GM19238 (cell line): ENCODE data around the gene ALB.
"Not testable (repeated sequence)": the region's sequence is repeated elsewhere in the genome, so short reads cannot be mapped to it uniquely, and the experiment has no call there.

Experiments used
- DNase-seq: peaks from one replicate; pipeline ENCODE4 v3.0.0; 2011; ENCODE audit warnings: low spot score; ENCODE audit not compliant: insufficient read length

Gene ALB

DNA sequence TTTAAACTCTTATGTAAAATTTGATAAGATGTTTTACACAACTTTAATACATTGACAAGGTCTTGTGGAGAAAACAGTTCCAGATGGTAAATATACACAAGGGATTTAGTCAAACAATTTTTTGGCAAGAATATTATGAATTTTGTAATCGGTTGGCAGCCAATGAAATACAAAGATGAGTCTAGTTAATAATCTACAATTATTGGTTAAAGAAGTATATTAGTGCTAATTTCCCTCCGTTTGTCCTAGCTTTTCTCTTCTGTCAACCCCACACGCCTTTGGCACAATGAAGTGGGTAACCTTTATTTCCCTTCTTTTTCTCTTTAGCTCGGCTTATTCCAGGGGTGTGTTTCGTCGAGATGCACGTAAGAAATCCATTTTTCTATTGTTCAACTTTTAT lies at the start of gene ALB:
ALB (plus strand) TSS at position 246 of the 400 bp plus-strand sequence; CDS start at position 287, 41 bp downstream.
- no peak for DNase-seq

DNA sequence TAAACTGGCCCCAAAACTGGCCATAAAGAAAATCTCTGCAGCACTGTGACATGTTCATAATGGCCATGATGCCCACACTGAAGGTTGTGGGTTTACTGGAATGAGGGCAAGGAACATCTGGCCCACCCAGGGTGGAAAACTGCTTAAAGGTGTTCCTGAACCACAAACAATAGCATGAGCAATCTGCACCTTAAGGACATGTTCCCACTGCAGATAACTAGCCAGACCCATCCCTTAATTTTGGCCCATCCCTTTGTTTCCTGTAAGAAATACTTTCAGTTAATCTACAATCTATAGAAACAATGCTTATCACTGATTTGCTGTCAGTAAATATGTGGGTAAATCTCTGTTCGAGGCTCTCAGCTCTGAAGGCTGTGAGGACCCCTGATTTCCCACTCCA lies 46.9 kb upstream of the ALB start:
- DNase-seq: not testable (repeated sequence)

DNA sequence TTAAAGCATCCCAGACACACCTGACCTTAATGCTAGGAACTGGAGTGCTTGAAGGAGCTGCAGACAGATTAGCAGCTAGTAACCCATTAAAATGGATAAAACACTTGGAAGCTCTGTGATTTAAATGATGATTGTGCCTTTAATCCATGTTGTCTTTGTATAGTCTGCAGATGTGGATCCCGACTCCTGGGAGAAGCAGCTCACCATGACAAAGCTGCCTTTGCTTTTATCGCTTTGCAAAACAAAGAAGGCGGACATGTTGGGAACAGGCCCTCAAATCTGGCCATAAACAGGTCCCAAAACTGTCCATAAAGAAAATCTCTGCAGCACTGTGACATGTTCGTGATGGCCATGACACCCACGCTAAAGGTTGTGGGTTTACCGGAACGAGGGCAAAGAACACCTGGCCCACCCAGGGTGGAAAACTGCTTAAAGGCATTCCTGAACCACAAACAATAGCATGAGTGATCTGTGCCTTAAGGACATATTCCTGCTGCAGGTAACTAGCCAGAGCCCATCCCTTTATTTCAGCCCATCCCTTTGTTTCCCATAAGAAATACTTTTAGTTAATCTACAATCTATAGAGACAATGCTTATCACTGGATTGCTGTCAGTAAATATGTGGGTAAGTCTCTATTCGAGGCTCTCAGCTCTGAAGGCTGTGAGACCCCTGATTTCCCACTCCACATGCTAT lies 34.4 kb upstream of the ALB start:
- not testable (repeated sequence) for DNase-seq

DNA sequence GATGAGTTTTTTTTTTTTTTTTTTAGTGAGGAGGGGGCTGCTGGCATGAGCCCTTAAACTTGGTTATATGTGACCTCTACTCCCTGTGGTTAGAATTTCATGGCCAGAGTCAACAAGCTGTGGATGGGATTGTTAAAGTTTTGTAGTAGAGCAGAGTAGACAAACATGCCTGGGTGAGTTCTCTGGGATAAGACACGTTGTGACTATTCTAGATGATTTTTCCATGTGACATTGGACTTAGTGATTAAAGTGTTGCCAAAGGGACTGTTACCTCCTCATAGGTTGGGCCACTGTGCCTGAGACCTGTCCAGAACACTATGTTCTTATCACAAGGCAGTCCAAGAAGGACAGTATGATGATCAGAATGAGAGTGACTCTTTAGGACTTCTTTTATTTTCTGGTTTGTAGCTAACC lies 28.8 kb upstream of the ALB start:
- no peak for DNase-seq

DNA sequence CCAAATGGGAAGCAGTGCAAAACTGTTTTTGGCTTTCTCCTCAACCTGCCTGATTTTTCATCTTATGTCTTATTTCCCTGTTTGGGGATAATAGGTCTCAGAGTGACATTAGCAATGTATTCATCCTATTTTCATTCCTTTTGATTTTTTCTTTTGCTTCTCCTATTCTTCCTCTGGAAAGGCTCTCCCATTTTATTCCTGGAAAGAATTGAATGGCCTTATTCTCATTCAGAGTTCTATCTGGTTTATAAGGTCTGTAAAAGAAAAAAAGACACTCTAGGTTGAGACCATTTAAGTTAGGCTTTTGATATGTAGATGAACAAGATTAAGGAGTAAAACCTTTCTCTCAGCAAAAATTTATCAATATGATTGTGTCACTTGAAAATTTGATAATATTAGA lies 27.8 kb upstream of the ALB start:
- no peak for DNase-seq

DNA sequence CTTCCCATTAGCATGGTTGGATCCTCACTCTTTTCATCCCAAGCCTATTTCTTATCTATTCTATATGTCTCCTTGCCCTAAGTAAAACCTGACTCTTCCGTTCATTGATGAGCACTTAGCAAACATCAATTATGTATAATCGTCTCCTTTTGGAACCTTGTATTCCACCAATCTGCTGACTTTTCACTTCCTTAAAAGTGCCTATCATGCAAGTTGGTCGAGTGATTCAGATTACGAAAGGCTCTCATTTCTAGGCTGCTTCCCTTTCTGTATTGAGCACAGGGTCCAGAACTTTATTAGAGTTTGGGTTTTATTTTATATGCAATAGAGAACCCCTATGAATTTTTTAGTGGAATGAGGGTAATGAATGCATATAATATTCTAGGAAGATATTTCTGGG lies 27.1 kb upstream of the ALB start:
- DNase-seq: no peak

DNA sequence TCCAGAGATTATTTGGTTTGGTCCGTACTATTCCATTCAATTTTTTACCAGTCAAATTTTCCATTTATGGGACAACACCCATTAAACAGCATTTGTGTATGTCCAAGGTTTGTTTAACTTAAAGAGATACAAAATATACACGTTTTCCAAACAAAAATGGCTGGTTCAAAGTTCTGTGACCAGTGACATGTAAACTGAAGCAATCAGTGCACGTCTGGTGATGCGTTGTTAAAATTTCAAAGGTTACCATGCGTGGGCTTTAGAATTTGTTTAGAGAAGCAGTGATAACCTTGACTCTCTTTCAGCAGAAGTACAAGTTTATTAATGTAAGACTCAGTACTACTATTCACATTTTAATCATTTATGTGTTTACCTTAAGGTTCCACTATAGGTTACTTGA lies 25.2 kb upstream of the ALB start:
- no peak for DNase-seq

DNA sequence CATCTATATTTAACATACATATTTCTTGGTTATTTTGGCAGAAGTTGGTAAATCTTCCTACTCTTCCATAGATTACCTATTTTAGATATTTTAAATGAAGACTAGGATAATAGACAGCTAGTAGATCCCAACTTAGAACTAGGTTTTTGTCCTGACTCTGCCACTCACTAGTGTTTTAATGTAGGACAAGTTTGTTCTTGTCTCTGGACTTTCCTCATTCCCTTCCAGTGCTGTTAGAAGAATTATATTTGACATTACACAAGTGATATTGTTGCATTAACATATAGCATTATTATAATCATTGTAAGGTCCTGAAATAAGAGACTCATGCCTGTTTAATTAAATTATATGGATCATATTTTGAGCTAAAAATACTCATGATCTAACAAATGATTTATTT lies 24.1 kb upstream of the ALB start:
- DNase-seq: no peak

DNA sequence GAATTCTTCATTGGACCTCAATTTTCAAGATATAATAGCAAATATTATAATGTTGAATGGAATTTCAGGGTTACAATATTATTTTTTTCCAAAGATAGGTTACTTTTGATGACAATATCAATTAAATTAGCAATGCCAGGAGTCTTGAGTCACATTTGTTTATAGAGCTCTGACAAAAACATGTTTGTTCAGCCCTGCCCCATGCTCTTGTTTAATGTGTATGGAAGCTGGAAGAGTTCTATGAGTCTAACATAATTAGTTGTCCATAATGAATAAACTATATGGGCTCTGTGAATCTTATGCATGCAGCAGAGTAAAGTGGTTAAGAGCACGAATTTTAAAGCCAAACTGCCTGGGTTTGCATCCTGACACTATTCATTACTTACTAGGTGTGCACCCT lies 22.9 kb upstream of the ALB start:
- DNase-seq: no peak

DNA sequence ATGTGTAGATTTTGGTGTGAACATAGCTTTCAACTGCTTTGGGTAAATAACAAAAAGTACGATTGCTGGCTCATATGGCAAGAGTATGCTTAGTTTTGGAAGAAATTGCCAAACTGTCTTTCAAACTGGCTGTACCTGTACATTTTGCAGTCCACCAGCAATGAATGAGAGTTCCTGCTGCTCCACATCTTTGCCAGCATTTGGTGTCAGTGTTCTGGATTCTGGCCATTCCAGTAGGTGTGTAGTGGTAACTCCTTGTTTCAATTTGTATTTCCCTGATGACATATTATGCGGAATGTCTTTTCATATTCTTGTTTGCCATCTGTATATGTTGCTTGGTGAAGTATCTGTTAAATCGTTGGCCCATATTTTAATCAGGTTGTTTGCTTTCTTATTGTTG lies 20.6 kb upstream of the ALB start:
- DNase-seq: no peak

DNA sequence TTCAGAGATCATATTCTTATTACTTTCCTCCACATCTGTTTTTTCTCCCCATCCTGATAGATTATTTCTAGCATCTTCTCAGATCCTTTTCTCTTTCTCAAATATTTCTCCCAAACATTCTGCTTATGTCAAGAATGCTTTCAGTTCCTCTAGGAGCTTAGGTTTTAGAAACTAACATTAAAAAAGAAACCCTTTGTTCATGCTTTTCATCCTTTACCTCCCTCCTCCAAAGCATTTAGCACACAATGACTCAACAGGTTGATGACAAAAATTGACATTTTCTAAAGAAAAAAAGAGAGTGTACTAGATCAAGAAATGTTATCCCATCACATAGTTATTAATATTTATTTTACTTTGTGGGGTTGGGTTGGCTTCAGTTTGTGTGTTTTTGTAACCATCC lies 16.5 kb upstream of the ALB start:
- no peak for DNase-seq

DNA sequence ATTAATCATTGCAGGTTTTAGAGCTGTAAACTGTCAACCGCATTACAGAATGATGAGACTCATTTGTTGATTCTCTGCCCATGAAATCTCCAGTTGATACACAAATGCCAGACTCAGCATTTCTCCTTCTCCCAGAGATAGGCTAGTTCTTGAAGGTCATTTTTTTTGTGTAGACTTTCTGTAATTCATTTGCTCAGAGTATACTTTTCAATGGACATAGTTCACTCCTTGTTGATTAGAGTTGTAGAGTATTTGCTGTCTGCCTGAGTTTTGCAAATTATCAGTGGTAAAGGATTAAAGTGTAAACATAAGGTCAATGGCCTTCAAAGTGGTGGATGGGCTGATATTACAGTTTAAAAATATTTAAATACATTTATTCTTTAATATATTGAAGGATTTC lies 15.2 kb upstream of the ALB start:
- DNase-seq: no peak

DNA sequence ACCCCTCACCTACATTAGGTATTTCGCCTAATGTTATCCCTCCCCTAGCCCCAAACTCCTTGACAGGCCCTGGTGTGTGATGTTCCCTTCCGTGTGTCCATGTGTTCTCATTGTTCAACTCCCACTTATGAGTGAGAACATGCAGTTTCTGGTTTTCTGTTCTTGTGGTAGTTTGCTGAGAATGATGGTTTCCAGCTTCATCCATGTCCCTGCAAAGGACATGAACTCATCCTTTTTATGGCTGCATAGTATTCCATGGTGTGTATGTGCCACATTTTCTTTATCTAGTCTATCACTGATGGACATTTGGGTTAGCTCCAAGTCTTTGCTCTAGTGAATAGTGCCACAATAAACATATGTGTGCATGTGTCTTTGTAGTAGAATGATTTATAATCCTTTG lies 14.4 kb upstream of the ALB start:
- not testable (repeated sequence) for DNase-seq

DNA sequence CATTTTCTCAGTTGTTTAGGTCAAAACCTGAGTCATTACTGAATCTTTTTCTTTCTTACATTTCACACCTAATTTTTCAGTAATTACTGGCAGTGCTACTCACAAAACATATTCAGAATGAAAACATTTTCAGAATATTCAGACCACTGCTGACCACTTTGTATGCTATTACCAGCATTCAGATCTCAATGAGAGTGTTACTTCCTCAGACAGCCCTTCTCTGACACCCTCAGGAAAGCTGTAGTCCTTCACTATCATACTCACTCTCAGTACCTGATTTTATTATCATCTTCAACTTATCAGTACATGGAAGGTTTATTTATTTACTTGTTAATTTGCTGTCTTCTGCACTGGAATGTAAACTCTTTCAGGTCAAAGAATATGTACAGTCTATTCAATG lies 12.3 kb upstream of the ALB start:
- DNase-seq: no peak

DNA sequence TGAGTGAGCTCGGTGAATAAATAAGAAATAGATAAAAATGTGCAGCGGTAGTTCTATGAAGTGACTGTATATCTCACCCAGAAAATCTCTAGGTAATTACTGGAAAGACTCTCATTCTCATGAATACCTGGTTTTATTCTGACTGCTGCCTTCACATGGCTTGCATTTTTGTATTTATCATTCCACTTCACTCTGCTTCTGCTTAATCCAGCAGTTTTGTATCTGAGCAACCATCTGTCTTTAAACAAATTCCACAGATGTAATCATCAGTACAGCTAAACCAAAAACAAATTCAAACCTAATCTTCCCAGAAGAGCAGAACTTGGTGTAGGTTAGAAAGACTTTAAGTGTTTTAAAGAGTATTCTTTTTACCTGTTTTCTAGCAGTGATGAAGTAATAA lies 11.2 kb upstream of the ALB start:
- DNase-seq: no peak

DNA sequence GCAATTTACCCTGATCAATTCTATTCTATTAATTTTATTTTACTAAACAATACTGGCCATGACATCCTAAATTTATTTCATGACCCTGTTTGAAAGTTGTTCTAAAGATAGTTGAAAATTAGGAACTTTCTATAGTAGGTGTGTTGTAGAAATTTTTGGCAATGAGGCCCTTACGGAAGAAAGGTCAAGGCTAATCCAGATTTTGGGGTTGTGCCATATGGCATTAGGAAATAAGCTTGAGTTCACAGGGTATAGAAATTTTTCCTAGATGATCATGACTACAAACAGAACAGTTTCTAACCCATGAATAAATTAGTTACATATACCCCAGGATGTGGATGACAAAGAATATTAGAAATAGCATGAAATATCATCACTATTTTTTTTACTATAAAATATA lies 7.8 kb upstream of the ALB start:
- DNase-seq: no peak

DNA sequence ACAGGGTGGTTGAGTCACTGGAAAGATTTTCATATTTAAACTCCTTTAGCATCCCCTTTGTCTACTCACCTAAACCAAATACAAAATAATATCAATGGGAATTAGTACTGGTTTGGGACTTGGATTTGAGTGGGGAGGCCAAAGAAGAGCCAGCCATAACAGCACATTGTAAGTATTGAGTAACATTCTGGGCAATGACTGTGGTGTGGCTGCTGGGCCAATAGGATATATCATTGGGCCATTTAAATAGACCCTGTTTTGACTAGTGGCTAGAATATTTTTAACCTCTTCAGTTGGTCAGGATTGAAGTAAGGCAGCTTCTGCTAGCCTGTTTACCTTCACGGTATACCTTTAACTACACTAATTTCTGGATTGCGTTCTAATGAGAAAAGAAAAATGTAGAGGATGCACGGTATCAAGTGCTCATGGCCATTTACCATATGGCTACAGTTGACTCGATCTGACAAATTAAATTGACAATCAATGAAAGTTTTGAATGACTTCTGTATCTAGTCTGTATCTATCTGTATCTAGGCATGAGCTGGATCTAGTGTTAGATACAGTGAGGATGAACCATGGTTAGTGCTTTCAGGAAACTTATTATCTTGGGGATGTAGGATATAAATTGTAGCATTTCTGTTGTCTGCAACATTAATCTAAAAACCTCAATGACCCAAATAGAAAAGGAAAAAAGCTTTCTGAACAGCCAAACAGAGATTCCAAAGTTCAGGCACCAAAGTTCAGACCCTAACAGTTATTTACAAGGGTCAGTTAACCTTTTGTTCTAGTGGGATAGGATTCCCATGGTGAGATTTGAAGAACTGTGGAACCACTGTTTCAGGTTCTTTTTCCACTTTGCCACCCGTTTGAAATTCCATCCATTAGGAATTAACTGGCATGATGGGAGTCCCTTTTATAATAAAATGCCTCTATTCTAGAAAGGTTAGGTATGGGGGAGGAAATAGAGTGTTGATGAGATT lies 6.8 kb upstream of the ALB start:
- DNase-seq: no peak

DNA sequence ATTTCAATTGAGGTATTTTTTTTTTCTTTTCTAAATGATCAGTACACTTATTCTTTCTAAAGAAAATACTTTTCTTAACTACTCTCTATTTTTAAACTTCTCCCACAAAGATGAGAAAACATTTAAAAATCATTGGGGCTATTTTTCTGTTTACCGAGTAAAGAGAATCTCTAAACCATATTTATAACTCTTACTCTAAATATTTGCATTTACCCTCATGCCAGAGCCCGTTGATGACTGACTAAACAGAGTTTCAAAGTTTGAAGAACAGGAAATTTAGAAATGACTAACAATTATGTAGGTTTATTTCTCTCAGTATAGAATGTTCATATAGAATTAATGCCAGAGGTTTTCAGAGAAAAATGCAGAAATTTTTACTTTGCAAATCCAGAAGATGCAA lies 2.7 kb upstream of the ALB start:
- no peak for DNase-seq

DNA sequence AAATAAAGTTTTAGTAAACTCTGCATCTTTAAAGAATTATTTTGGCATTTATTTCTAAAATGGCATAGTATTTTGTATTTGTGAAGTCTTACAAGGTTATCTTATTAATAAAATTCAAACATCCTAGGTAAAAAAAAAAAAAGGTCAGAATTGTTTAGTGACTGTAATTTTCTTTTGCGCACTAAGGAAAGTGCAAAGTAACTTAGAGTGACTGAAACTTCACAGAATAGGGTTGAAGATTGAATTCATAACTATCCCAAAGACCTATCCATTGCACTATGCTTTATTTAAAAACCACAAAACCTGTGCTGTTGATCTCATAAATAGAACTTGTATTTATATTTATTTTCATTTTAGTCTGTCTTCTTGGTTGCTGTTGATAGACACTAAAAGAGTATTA lies 370 bp downstream of the ALB start:
- DNase-seq: no peak

DNA sequence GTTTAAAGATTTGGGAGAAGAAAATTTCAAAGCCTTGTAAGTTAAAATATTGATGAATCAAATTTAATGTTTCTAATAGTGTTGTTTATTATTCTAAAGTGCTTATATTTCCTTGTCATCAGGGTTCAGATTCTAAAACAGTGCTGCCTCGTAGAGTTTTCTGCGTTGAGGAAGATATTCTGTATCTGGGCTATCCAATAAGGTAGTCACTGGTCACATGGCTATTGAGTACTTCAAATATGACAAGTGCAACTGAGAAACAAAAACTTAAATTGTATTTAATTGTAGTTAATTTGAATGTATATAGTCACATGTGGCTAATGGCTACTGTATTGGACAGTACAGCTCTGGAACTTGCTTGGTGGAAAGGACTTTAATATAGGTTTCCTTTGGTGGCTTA lies 1.1 kb downstream of the ALB start:
- no peak for DNase-seq

DNA sequence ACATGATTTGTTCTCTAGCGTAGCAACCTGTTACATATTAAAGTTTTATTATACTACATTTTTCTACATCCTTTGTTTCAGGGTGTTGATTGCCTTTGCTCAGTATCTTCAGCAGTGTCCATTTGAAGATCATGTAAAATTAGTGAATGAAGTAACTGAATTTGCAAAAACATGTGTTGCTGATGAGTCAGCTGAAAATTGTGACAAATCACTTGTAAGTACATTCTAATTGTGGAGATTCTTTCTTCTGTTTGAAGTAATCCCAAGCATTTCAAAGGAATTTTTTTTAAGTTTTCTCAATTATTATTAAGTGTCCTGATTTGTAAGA lies 2.4 kb downstream of the ALB start:
- no peak for DNase-seq

DNA sequence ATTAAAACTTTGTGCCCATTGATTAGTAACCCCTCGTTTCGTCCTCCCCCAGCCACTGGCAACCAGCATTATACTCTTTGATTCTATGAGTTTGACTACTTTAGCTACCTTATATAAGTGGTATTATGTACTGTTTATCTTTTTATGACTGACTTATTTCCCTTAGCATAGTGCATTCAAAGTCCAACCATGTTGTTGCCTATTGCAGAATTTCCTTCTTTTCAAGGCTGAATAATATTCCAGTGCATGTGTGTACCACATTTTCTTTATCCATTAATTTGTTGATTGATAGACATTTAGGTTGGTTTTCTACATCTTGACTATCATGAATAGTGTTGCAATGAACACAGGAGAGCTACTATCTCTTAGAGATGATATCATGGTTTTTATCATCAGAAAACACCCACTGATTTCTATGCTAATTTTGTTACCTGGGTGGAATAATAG lies 3.2 kb downstream of the ALB start:
- DNase-seq: no peak
